Adrenal gland (tissue), 12 donors: ENCODE results near the gene CHD2. TPM values are rescaled to one million over a fixed set of nuclear protein-coding genes. Genes with fewer than 3 reads are reported as not detected.

Experiments used
- DNase-seq, 7 donors: peaks; one replicate each; pipeline ENCODE4 v3.0.0-alpha.2; 2019 to 2020
- H3K27ac ChIP-seq, 5 donors: fragments of 200-600 bp; sonication (generic) in 4 of 5; 1 replicate in 3 of 5; 2 replicates in 2 of 5; pipeline versions ENCODE4 v1.5.1 to v1.8.0; 2016 to 2020; ENCODE audit warnings: mild to moderate bottlenecking in 1 of 5
- H3K27me3 ChIP-seq: fragments of 200-600 bp; 2 replicates; pipeline ENCODE4 v1.8.0; 2021
- H3K36me3 ChIP-seq, 2 donors: fragments of 200-600 bp; replicated peaks in 1 of 2; 1 replicate in 1 of 2; 2 replicates in 1 of 2; pipeline versions ENCODE4 v1.5.1 to v1.8.0; 2018 to 2022
- H3K4me1 ChIP-seq, 2 donors: fragments of 200-600 bp; replicated peaks in 1 of 2; 1 replicate in 1 of 2; 2 replicates in 1 of 2; pipeline versions ENCODE4 v1.5.1 to v1.8.0; 2018 to 2021
- H3K4me3 ChIP-seq, 4 donors: fragments of 200-600 bp; sonication (generic) in 3 of 4; one replicate each; pipeline ENCODE4 v1.5.1; 2016 to 2018
- H3K9me3 ChIP-seq, 3 donors: fragments of 200-600 bp; sonication (generic) in 1 of 3; replicated peaks in 1 of 3; 1 replicate in 2 of 3; 2 replicates in 1 of 3; pipeline versions ENCODE4 v1.5.1 to v1.8.0; 2016 to 2021
- POLR2A ChIP-seq, 2 donors: fragments of 450-650 bp; IDR thresholded peaks; one replicate each; pipeline ENCODE4 v1.6.1; 2017; ENCODE audit warnings: antibody characterized with exemption in 2 of 2, mild to moderate bottlenecking in 2 of 2, moderate library complexity in 1 of 2
- WGBS, 4 donors: extraction: QIAGEN DNeasy Blood & Tissue Kit in 2 of 4; methylation state at CpG; one replicate each; pipeline versions ENCODE4 v1.1.5 to v1.1.7; 2013 to 2017; 5-methylcytosine and 5-hydroxymethylcytosine counted together
- intact Hi-C, 2 donors: fragments of 100-400 bp; cut with DNase I; formaldehyde crosslinking; loops; one replicate each; pipeline versions ENCODE4 v1.14.1 to v1.15.0; 2022 to 2023
- polyA plus RNA-seq, 3 donors: library from polyadenylated mRNA; stranded (reverse); fragments of 200-250 nt in 2 of 3; fragments of 350-450 nt in 1 of 3; fragmentation: Illumina TruSeq in 1 of 3; extraction: RNeasy Lipid Tissue Mini Kit (QIAGEN cat#74804) in 1 of 3; gene quantifications; one replicate each; pipeline ENCODE4 v1.2.3, GENCODE V29; 2013 to 2014
- total RNA-seq, 9 donors: library from RNA; depleted of rRNA in 4 of 9; stranded (reverse); fragments of >200 nt in 4 of 9; fragments of 120-200 nt in 1 of 9; fragmentation: NEBNext Ultra II Directional in 1 of 9; extraction: Animal tissue kit (Norgen Biotek cat#: 25700) in 1 of 9; gene quantifications; one replicate each; pipeline versions ENCODE4 v1.1.0 to v1.2.4, GENCODE V29; 2013 to 2023
- TF ChIP-seq, protein P1 (sequence below), 6 experiments: fragments of 450-650 bp in 4 of 6; fragments of 200-600 bp in 2 of 6; sonication (generic) in 1 of 6; IDR thresholded peaks; 1 replicate in 5 of 6; 2 replicates in 1 of 6; pipeline versions ENCODE4 v1.5.1 to v1.8.0; 2016 to 2021; ENCODE audit warnings: antibody characterized with exemption in 6 of 6, mild to moderate bottlenecking in 2 of 6, moderate library complexity in 1 of 6
- donor health status: healthy with polysubstance abuse.
- donor health status: Bipolar disorder and iron deficiency.
- donor health status: DM: yes; HTN: yes; CAD: no.
- donor health status: DM: no; HTN: no; CAD: no.
- donor health status: DM: no; HTN: no; CAD: no.
- donor health status: DM: yes; HTN: yes; CAD: no.

Gene CHD2
- total and polyA plus RNA-seq, 12 donors, result 40.1 to 115 (median 70.9) TPM

DNA sequence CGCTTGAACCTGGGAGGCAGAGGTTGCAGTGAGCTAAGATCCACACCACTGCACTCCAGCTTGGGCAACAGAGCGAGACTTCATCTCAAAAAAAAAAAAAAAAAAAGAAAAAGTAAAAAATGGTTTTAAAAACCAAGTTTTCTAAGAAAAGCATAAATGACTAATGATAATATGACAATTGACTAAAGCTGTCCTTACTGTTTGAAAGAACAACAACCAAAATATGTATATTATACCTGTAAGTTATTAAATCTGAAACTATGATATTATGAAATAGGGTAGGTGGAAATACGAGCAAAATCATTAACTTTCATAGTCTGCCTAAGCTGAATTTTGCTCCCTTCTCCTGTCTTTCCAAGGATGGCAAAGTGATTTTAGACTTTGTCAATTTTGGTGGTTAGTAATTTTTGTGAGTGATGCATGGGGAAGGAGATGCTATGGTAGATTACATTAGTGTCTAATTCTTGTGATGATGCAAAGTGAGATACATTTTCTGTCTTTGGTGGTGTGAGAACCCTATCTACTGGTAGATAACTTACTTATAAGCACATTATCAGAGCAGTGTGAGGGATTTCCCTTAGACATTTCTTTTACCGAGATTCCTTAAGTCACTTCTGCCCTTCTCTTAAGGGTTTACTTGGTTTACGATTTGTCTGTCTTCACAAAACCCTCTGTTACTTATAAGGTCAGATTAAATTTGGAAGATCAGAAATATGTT is 10.6 kb upstream of the CHD2 start:
- DNase-seq, result no peak
- intact Hi-C loops, result no loop called here
- Histone ChIP-seq H3K36me3 (peaks cover 0 to 61% of the 10 kb centered on the region in 2 donors), H3K4me3 (no peak overlapping the region), H3K4me1 (peaks cover 14 to 66% of the 10 kb centered on the region in 2 donors), H3K9me3 (no peaks in the 10 kb centered on the region), H3K27ac (peak overlapping the region in 1 of 5 donors; percentile 9), H3K27me3 (no peaks in the 10 kb centered on the region)
- TF ChIP-seq, protein P1, sequence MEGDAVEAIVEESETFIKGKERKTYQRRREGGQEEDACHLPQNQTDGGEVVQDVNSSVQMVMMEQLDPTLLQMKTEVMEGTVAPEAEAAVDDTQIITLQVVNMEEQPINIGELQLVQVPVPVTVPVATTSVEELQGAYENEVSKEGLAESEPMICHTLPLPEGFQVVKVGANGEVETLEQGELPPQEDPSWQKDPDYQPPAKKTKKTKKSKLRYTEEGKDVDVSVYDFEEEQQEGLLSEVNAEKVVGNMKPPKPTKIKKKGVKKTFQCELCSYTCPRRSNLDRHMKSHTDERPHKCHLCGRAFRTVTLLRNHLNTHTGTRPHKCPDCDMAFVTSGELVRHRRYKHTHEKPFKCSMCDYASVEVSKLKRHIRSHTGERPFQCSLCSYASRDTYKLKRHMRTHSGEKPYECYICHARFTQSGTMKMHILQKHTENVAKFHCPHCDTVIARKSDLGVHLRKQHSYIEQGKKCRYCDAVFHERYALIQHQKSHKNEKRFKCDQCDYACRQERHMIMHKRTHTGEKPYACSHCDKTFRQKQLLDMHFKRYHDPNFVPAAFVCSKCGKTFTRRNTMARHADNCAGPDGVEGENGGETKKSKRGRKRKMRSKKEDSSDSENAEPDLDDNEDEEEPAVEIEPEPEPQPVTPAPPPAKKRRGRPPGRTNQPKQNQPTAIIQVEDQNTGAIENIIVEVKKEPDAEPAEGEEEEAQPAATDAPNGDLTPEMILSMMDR (IDR thresholded peaks at IDR 0.05), result no peak
- TF ChIP-seq POLR2A (IDR thresholded peaks at IDR 0.05), result no peak
- WGBS, 4 donors, result 71 to 87% (median 80%) methylated on average over 5 of the region's 5 CpGs

GRCh38 chr15:92891533-92892200 is 8.5 kb upstream of the CHD2 start:
- Histone ChIP-seq H3K9me3 (no peaks in the 10 kb centered on the region), H3K4me3 (no peak overlapping the region), H3K27me3 (no peaks in the 10 kb centered on the region), H3K36me3 (peaks cover 0 to 73% of the 10 kb centered on the region in 2 donors), H3K27ac (peak overlapping the region in 1 of 5 donors; percentile 2), H3K4me1 (peaks cover 13 to 74% of the 10 kb centered on the region in 2 donors)
- intact Hi-C loops, result no loop called here
- TF ChIP-seq, protein P1 (IDR thresholded peaks at IDR 0.05), result no peak
- TF ChIP-seq POLR2A (IDR thresholded peaks at IDR 0.05), result no peak
- 70 to 79% (median 77%) methylated on average over 3 of the region's 3 CpGs for WGBS, 4 donors
- no peak for DNase-seq

DNA sequence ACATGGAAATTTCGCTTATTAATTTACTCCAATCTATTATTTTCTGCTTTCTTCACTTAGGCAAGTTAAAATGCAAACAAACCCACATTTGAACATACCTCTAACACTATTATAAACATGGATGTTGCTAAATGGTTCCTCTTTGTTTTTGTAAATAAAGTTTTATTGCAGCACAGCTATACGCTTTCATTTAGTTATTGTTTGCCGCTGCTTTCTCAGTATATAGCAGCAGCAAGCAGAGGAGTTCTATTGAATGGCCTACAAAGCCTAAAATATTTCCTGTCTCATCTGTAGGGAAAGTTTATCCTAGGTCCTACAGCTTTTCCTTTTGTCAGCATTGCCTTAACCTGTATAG is 7.9 kb upstream of the CHD2 start:
- H3K4me3 ChIP-seq, result no peak overlapping the region
- no peaks in the 10 kb centered on the region for H3K27me3 ChIP-seq
- peaks cover 8 to 74% of the 10 kb centered on the region in 2 donors for H3K4me1 ChIP-seq
- H3K27ac ChIP-seq, result peak overlapping the region in 1 of 5 donors; percentile 2
- H3K36me3 ChIP-seq, result peaks cover 0 to 68% of the 10 kb centered on the region in 2 donors
- intact Hi-C loops, result no loop called here
- TF ChIP-seq POLR2A (IDR thresholded peaks at IDR 0.05), result no peak
- TF ChIP-seq, protein P1 (IDR thresholded peaks at IDR 0.05), result no peak
- no peak for DNase-seq
- WGBS, 4 donors, result 93 to 96% (median 95%) methylated on average over 3 of the region's 3 CpGs
- H3K9me3 ChIP-seq, result no peaks in the 10 kb centered on the region

DNA sequence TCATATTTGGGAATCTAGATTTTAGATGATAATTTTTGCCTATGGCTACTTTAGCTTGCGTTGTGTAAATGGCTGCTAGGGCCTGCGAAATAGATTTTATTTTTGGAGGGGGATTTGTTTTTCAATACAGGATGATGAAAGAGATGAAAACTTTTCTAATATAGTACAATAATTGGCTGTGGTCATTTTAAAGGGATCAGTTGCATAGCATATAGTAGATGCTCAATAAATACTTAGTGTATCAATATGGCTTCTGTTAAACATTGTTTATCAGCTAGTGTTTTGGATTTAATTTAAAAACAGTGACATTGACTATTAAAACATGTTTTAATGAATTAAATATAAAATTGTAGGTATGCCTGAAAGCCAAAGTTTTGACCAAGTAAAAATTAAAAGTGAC is 6.9 kb upstream of the CHD2 start:
- DNase-seq, result no peak
- Histone ChIP-seq H3K4me3 (no peak overlapping the region), H3K9me3 (no peaks in the 10 kb centered on the region), H3K4me1 (peaks cover 5 to 74% of the 10 kb centered on the region in 2 donors), H3K27me3 (no peaks in the 10 kb centered on the region), H3K36me3 (peaks cover 0 to 66% of the 10 kb centered on the region in 2 donors), H3K27ac (no peak overlapping the region)
- 49 to 96% (median 63%) methylated on average over 2 of the region's 2 CpGs for WGBS, 4 donors
- intact Hi-C loops, result no loop called here
- TF ChIP-seq, protein P1 (IDR thresholded peaks at IDR 0.05), result no peak
- TF ChIP-seq POLR2A (IDR thresholded peaks at IDR 0.05), result no peak
